ENCODE measurements around the gene TSPAN3. TPM values are rescaled to one million over a fixed set of nuclear protein-coding genes. Genes with fewer than 3 reads are reported as not detected.
A peak's percentile ranks its signal among the peaks of the same experiment; 100 is the strongest.

TSPAN3 gene
- total and polyA plus RNA-seq, 2 donors (not counting 3 experiments of a cell fraction or from before 2014, with no cell fraction given): 215 to 606 TPM

DNA sequence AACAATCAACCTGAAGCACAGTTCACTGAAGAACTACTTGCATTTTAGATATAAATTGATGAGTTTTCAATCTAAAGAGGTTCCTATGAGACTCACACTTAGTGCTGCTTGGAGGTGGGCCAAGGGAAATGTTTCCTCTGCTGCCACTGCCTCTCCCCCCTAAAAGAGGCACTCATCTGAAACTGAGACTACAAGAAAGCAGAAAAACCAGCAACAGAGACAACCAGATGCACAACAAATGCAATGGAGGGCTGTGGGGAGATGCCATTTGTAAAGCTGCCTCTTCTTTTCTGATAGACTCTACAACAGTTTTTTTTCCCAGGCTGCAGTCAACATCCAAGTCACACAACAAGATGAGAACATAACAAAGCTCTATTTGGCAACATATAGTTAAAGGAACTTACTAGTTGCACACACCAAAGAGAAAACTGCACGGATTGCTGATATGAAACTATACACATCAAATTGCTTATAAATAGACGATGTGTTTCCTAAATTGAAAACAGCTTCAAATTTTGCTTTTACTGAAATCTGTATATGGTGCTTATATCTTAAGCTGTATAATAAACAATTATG, 11.0 kb downstream of the TSPAN3 start:
- Histone ChIP-seq H3K4me1 (ENCODE audit: control insufficient read depth, extremely low read depth, insufficient read depth, low read length) (peaks cover 21% of the 10 kb centered on the region), H3K9ac (replicated peaks; ENCODE audit: extremely low read depth, insufficient read depth, low read length) (no peak overlapping the region), H4K20me1 (replicated peaks; ENCODE audit: control insufficient read depth, extremely low read depth, insufficient read depth, low read length) (peaks cover 3% of the 10 kb centered on the region), H2AFZ (ENCODE audit: low read depth, low read length) (no peak overlapping the region), H3K27me3 (ENCODE audit: control insufficient read depth in 2 of 2, insufficient read depth in 2 of 2, low read length in 2 of 2) (no peaks in the 10 kb centered on the region), H3K4me3 (replicated peaks in 1 of 3; ENCODE audit: insufficient read depth in 1 of 3, low read depth in 1 of 3, low read length in 3 of 3) (no peak overlapping the region), H3K79me2 (ENCODE audit: control insufficient read depth, insufficient read depth, low read length) (peaks cover 72% of the 10 kb centered on the region), H3K9me3 (replicated peaks; ENCODE audit: control insufficient read depth, insufficient read depth, low read length) (no peaks in the 10 kb centered on the region), H3K9me1 (replicated peaks; ENCODE audit: control insufficient read depth, extremely low read depth, insufficient read depth, low read length) (no peaks in the 10 kb centered on the region), H3K27ac (ENCODE audit: insufficient read depth, low read depth, low read length) (no peak overlapping the region), H3K4me2 (ENCODE audit: insufficient read depth, low read length) (no peak overlapping the region), H3K36me3 (ENCODE audit: control insufficient read depth in 2 of 2, extremely low read depth in 1 of 2, insufficient read depth in 2 of 2, low read length in 2 of 2) (no peaks in the 10 kb centered on the region)
- peak; percentile 61 for DNase-seq (ENCODE audit: low read depth, low spot score)
- ChIA-PET POLR2A (interaction anchor here (1.5 kb wide), 1 partner anchor 11 kb away, joined by 6 read pairs; the partner anchor contains the start of gene TSPAN3), CTCF (interaction anchor here (1.1 to 4.1 kb wide), 10 partner anchors 9 to 483 kb away, joined by 3 to 19 read pairs (median 6); no protein-coding TSS in a partner anchor)
- dilution Hi-C loops (cut with MboI; ENCODE audit: extremely low pct_ligation_motif_present, low sequenced_read_pairs) (no loop called here), intact Hi-C loops (cut with micrococcal nuclease) (no loop called here)
- TF ChIP-seq EZH2 (IDR thresholded peaks at IDR 0.05; ENCODE audit: borderline replicate concordance, low read depth, low read length, severe bottlenecking) (no peak), JUN (IDR thresholded peaks at IDR 0.05; ENCODE audit: borderline replicate concordance, insufficient read depth, insufficient read length, low read depth) (no peak), CTCF (IDR thresholded peaks at IDR 0.05; ENCODE audit: extremely low read depth in 1 of 2, insufficient read depth in 1 of 2, low read depth in 1 of 2, low read length in 2 of 2) (no peak), MYC (IDR thresholded peaks at IDR 0.05; ENCODE audit: low read depth, low read length) (no peak), MAX (IDR thresholded peaks at IDR 0.05; ENCODE audit: insufficient read depth, insufficient read length) (no peak), GATA2 (IDR thresholded peaks at IDR 0.05; ENCODE audit: insufficient read depth, insufficient read length, low read depth, low read length) (no peak), POLR2AphosphoS5 (IDR thresholded peaks at IDR 0.05; ENCODE audit: insufficient read depth, low read depth, low read length) (no peak), FOS (IDR thresholded peaks at IDR 0.05; ENCODE audit: borderline replicate concordance, insufficient read depth, low read length) (no peak), POLR2A (IDR thresholded peaks at IDR 0.05; ENCODE audit: low read depth, low read length) (no peak)
- FAIRE-seq: no peak
- no TSS peak for BruUV-seq (replicated peaks)

Data from endothelial cell of umbilical vein (primary cell).